HepG2 (cell line): ENCODE data around the gene OFD1. TPM values are rescaled to one million over a fixed set of nuclear protein-coding genes. Genes with fewer than 3 reads are reported as not detected.

Source experiments
- ADNP ChIP-seq: sonication (generic); formaldehyde crosslinking; IDR thresholded peaks from 2 replicates; pipeline ENCODE4 v1.4.0; 2020; ENCODE audit warnings: missing genetic modification reagents
- ARNT2 ChIP-seq: sonication (generic); formaldehyde crosslinking; IDR thresholded peaks from 2 replicates; pipeline ENCODE4 v1.8.0; 2022; ENCODE audit warnings: mild to moderate bottlenecking, low read depth, missing genetic modification reagents, moderate library complexity
- ASH2L ChIP-seq: fragments of 300-600, 200-600 bp; sonication (generic); IDR thresholded peaks from 2 replicates; pipeline ENCODE4 v1.7.0; 2017; ENCODE audit warnings: low read depth, mild to moderate bottlenecking, moderate library complexity, mixed read lengths, low read length; ENCODE audit not compliant: insufficient read length
- CBFB ChIP-seq: sonication (generic); formaldehyde crosslinking; IDR thresholded peaks from 2 replicates; pipeline ENCODE4 v1.4.0; 2020; ENCODE audit warnings: missing genetic modification reagents
- CBX1 ChIP-seq: IDR thresholded peaks from one replicate; pipeline ENCODE4 v1.6.1; 2016; ENCODE audit warnings: antibody characterized with exemption, low read depth
- CHD2 ChIP-seq: IDR thresholded peaks from 2 replicates; pipeline ENCODE4 v1.6.1; 2011; ENCODE audit warnings: low read depth, low read length, improper control_type of control experiment
- DZIP1 ChIP-seq: sonication (generic); formaldehyde crosslinking; IDR thresholded peaks from 2 replicates; pipeline ENCODE4 v1.5.0; 2020; ENCODE audit warnings: mild to moderate bottlenecking, missing genetic modification reagents
- GMEB1 ChIP-seq: sonication (generic); formaldehyde crosslinking; IDR thresholded peaks from 2 replicates; pipeline ENCODE4 v1.5.1; 2020; ENCODE audit warnings: missing genetic modification reagents, mild to moderate bottlenecking, borderline replicate concordance
- IRF1 ChIP-seq: sonication (generic); formaldehyde crosslinking; IDR thresholded peaks from 2 replicates; pipeline ENCODE4 v1.4.0; 2020; ENCODE audit warnings: low read depth, mild to moderate bottlenecking, missing genetic modification reagents
- KDM5A ChIP-seq: fragments of 200-600 bp; sonication (generic); IDR thresholded peaks from 2 replicates; pipeline ENCODE4 v1.7.0; 2018; ENCODE audit warnings: antibody characterized with exemption, mild to moderate bottlenecking, low read length, borderline replicate concordance
- KMT2A ChIP-seq: sonication (generic); formaldehyde crosslinking; IDR thresholded peaks from 2 replicates; pipeline ENCODE4 v1.4.0; 2020; ENCODE audit warnings: missing genetic modification reagents
- MED8 ChIP-seq: sonication (generic); formaldehyde crosslinking; IDR thresholded peaks from 2 replicates; pipeline ENCODE4 v1.8.1; 2023; ENCODE audit warnings: mild to moderate bottlenecking, missing genetic modification reagents; ENCODE audit not compliant: insufficient replicate concordance
- NFIB ChIP-seq: sonication (generic); formaldehyde crosslinking; IDR thresholded peaks from 2 replicates; pipeline ENCODE4 v1.9.0; 2021; ENCODE audit warnings: missing genetic modification reagents, mild to moderate bottlenecking, borderline replicate concordance
- RXRA ChIP-seq: sonication (generic); formaldehyde crosslinking; IDR thresholded peaks from 2 replicates; pipeline ENCODE4 v1.5.1; 2020; ENCODE audit warnings: missing genetic modification reagents
- ZBTB33 ChIP-seq: sonication (generic); formaldehyde crosslinking; IDR thresholded peaks from 2 replicates; pipeline ENCODE4 v1.4.0; 2020; ENCODE audit warnings: missing genetic modification reagents
- ZNF367 ChIP-seq: sonication (generic); formaldehyde crosslinking; IDR thresholded peaks from 2 replicates; pipeline ENCODE4 v1.4.0; 2020; ENCODE audit warnings: missing genetic modification reagents, borderline replicate concordance
- ZNF644 ChIP-seq: IDR thresholded peaks from 2 replicates; pipeline ENCODE4 v1.6.1; 2016; ENCODE audit warnings: low read depth
- ZNF720 ChIP-seq: sonication (generic); formaldehyde crosslinking; IDR thresholded peaks from 2 replicates; pipeline ENCODE4 v1.4.0; 2020; ENCODE audit warnings: missing genetic modification reagents
- ZNF784 ChIP-seq: sonication (generic); formaldehyde crosslinking; IDR thresholded peaks from 2 replicates; pipeline ENCODE4 v1.5.1; 2020; ENCODE audit warnings: missing genetic modification reagents, mild to moderate bottlenecking, borderline replicate concordance
- ZNF883 ChIP-seq: sonication (generic); formaldehyde crosslinking; IDR thresholded peaks from 2 replicates; pipeline ENCODE4 v1.5.1; 2020; ENCODE audit warnings: mild to moderate bottlenecking, missing genetic modification reagents; ENCODE audit errors: not compliant biosample characterization
- polyA plus RNA-seq, 8 experiments: library from polyadenylated mRNA; depleted of rRNA in 3 of 8; stranded (reverse) in 7 of 8; unstranded in 1 of 8; fragments of >200 nt; fragmentation: Illumina TruSeq in 4 of 8; extraction: Trizol in 4 of 8; gene quantifications; 2 replicates each; pipeline versions ENCODE4 v1.2.1 to v1.2.3, GENCODE V29; 2011 to 2016; ENCODE audit warnings: low read depth in 4 of 8, missing spikeins in 1 of 8, mixed read lengths in 1 of 8; ENCODE audit not compliant: insufficient read depth in 1 of 8
- total RNA-seq, 5 experiments: library from RNA; depleted of rRNA; stranded (reverse); fragments of >200 nt; fragmentation: Illumina TruSeq; extraction: Trizol; gene quantifications; 2 replicates each; pipeline ENCODE4 v1.2.3, GENCODE V29; 2016; ENCODE audit warnings: low read depth in 1 of 5

OFD1 gene
- total and polyA plus RNA-seq, 2 of the 13 experiments (the other 11 are each of a cell fraction or from before 2014, with no cell fraction given) = 14.9 to 16.4 TPM

- no peak for TF ChIP-seq ZNF367 (CRISPR knock-in tag)
- TF ChIP-seq RXRA (CRISPR knock-in tag) = 0 out of 2 replicates have a peak, but pooled peaks have one; percentile 20
- peak; percentile 41 for TF ChIP-seq ZNF883
- TF ChIP-seq CHD2 = no peak
- TF ChIP-seq NFIB (CRISPR knock-in tag) = no peak
- TF ChIP-seq DZIP1 (CRISPR knock-in tag) = no peak
- TF ChIP-seq KMT2A = peak; percentile 26; the same call in 1 of the 2 replicates
- TF ChIP-seq ZNF644 (CRISPR knock-in tag) = no peak
- TF ChIP-seq CBFB (CRISPR knock-in tag) = no peak
- TF ChIP-seq ZNF784 (CRISPR knock-in tag) = no peak
- TF ChIP-seq MED8 = no peak
- TF ChIP-seq ZNF720 (CRISPR knock-in tag) = no peak
- no peak for TF ChIP-seq ZBTB33 (CRISPR knock-in tag)
- no peak for TF ChIP-seq ADNP
- TF ChIP-seq GMEB1 (CRISPR knock-in tag) = peak; percentile 31; the same call in 1 of the 2 replicates
- 0 out of 2 replicates have a peak, but pooled peaks have one; percentile 66 for TF ChIP-seq ARNT2 (CRISPR knock-in tag)
- TF ChIP-seq KDM5A = no peak
- TF ChIP-seq ASH2L = peak; percentile 43
- TF ChIP-seq IRF1 (CRISPR knock-in tag) = no peak
- TF ChIP-seq CBX1 = no peak
These were observed 45.4 kb upstream of the OFD1 start, which contains the start of gene RAB9A (continued) for GRCh38 chrX:13688958-13689740.
